Pancreas (tissue), 10 donors: ENCODE results near the gene TRMT2B. TPM values are rescaled to one million over a fixed set of nuclear protein-coding genes. Genes with fewer than 3 reads are reported as not detected.
"Not testable (repeated sequence)": the region's sequence is repeated elsewhere in the genome, so short reads cannot be mapped to it uniquely, and the experiment has no call there.

Experiments used
- ATAC-seq, 4 donors: fragments of 200-7000 bp; cut with Tn5 transposase; one replicate each; pipeline versions ENCODE4 v1.8.0 to v1.9.1; 2020; ENCODE audit warnings: mild to moderate bottlenecking in 4 of 4, moderate library complexity in 4 of 4
- DNase-seq, 6 donors: peaks; one replicate each; pipeline ENCODE4 v3.0.0-alpha.2; 2020
- FAIRE-seq: peaks from 2 replicates; lab custom pipeline; 2012; peaks lifted over from hg19 to GRCh38; lab: Jason Lieb, UNC
- H3K27ac ChIP-seq, 4 donors: fragments of 200-600 bp; sonication (generic); 1 replicate in 3 of 4; 2 replicates in 1 of 4; pipeline versions ENCODE4 v1.5.0 to v1.8.0; 2020
- H3K27me3 ChIP-seq, 4 donors: fragments of 200-600 bp; one replicate each; pipeline ENCODE4 v1.8.0; 2021
- H3K36me3 ChIP-seq, 3 donors: fragments of 200-600 bp; sonication (generic) in 1 of 3; one replicate each; pipeline versions ENCODE4 v1.5.0 to v1.8.0; 2020 to 2021
- H3K4me1 ChIP-seq, 3 donors: fragments of 200-600 bp; one replicate each; pipeline ENCODE4 v1.8.0; 2021
- H3K4me3 ChIP-seq, 4 donors: fragments of 200-600 bp; sonication (generic) in 2 of 4; one replicate each; pipeline versions ENCODE4 v1.5.0 to v1.8.0; 2020 to 2021
- H3K9me3 ChIP-seq, 4 donors: fragments of 200-600 bp; one replicate each; pipeline ENCODE4 v1.8.0; 2021
- WGBS, 2 donors: extraction: QIAGEN DNeasy Blood & Tissue Kit; methylation state at CpG; one replicate each; pipeline ENCODE4 v1.1.7; 2013; 5-methylcytosine and 5-hydroxymethylcytosine counted together
- intact Hi-C, 3 donors: fragments of 100-400 bp; cut with DNase I; formaldehyde crosslinking; loops; one replicate each; pipeline versions ENCODE4 v1.11.1 to v1.14.2; 2022
- polyA plus RNA-seq, 2 donors: library from polyadenylated mRNA; stranded (reverse); fragments of 200-250 nt; gene quantifications; one replicate each; pipeline ENCODE4 v1.2.3, GENCODE V29; 2013
- total RNA-seq, 6 donors: library from RNA; stranded (reverse); fragmentation: NEBNext Ultra II Directional in 4 of 6; extraction: Animal tissue kit (Norgen Biotek cat#: 25700) in 4 of 6; gene quantifications; one replicate each; pipeline versions ENCODE4 v1.2.1 to v1.2.4, GENCODE V29; 2021 to 2023
- TF ChIP-seq, protein P1 (sequence below), 4 donors: fragments of 200-600 bp; sonication (generic) in 3 of 4; IDR thresholded peaks; one replicate each; pipeline versions ENCODE4 v1.5.0 to v1.8.0; 2021; ENCODE audit warnings: antibody characterized with exemption in 4 of 4
- donor health status: healthy with polysubstance abuse.
- donor health status: DM: no; HTN: no; CAD: no; lungs with moderate emphysema.
- donor health status: DM: no; HTN: no; CAD: no.
- donor health status: control.
- donor health status: control.
- donor health status: Bipolar disorder and iron deficiency.
- donor health status: DM: yes; HTN: yes; CAD: no.
- donor health status: DM: no; HTN: no; CAD: no.
- donor health status: DM: no; HTN: no; CAD: no.
- donor health status: DM: yes; HTN: yes; CAD: no.

Gene TRMT2B
- total and polyA plus RNA-seq, 8 donors = 6.1 to 11.4 (median 7.4) TPM

GRCh38 chrX:100984818-100985217 lies 67.1 kb downstream of the TRMT2B start:
- no peaks in the 10 kb centered on the region for H3K27me3 ChIP-seq
- no peaks in the 10 kb centered on the region for H3K4me1 ChIP-seq
- H3K4me3 ChIP-seq = no peak overlapping the region
- H3K36me3 ChIP-seq = no peaks in the 10 kb centered on the region
- TF ChIP-seq, protein P1, sequence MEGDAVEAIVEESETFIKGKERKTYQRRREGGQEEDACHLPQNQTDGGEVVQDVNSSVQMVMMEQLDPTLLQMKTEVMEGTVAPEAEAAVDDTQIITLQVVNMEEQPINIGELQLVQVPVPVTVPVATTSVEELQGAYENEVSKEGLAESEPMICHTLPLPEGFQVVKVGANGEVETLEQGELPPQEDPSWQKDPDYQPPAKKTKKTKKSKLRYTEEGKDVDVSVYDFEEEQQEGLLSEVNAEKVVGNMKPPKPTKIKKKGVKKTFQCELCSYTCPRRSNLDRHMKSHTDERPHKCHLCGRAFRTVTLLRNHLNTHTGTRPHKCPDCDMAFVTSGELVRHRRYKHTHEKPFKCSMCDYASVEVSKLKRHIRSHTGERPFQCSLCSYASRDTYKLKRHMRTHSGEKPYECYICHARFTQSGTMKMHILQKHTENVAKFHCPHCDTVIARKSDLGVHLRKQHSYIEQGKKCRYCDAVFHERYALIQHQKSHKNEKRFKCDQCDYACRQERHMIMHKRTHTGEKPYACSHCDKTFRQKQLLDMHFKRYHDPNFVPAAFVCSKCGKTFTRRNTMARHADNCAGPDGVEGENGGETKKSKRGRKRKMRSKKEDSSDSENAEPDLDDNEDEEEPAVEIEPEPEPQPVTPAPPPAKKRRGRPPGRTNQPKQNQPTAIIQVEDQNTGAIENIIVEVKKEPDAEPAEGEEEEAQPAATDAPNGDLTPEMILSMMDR (IDR thresholded peaks at IDR 0.05) = no peak
- no peak for DNase-seq
- H3K27ac ChIP-seq = no peak overlapping the region
- no peak for ATAC-seq
- no peak for FAIRE-seq
- intact Hi-C loops = no loop called here
- no peaks in the 10 kb centered on the region for H3K9me3 ChIP-seq

- H3K36me3 ChIP-seq, H3K27me3 ChIP-seq, ATAC-seq, H3K27ac ChIP-seq, H3K4me1 ChIP-seq, H3K9me3 ChIP-seq, intact Hi-C loops, H3K4me3 ChIP-seq, DNase-seq, FAIRE-seq: not testable (repeated sequence)
- 92 to 100% methylated on average over 1 of the region's 1 CpG for WGBS, 2 donors
Observed at GRCh38 chrX:100981498-100981845, 70.4 kb downstream of the TRMT2B start.

DNA sequence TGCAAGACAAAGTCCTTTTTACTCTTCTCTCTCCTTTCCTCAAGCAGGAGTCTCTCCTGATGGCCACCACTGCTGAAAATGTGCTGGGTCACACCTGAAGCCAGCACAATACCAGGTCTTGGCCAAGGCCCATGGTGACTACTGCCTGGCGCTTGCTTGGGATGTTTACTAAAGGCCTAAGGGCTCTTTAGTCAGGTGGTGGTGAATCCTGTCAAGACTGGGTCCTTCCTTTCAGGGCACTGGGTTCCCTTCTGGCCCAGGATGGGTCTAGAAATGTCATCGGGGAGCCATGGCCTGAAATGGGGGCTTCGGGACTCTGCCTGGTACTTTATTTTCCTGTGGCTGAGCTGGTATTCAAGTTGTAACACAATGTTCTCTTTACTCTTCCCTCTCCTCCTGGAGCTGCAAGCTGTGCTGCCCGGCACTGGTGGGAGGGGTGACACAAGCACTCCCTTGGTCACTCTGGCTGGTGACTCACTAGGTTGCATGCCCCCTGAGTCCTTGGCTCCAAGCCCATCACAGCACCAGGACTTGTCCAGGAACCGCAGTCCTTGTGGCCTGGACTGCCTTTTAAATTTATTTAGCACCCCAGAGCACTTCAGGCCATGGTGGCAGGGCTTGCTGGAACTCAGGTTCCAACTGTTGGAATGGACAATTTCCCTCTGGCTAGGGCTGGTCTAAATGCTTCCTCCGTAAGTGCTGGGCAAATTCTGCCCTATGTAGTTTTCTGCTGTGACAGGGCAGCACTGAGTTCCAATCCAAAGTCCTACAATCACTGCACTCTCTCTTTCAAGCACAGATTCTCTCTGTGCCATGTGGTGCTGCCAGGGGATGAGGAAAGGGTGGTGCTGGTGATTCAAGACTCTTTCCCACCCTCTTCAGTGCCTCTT lies 71.1 kb downstream of the TRMT2B start:
- H3K4me1 ChIP-seq = no peaks in the 10 kb centered on the region
- no peak overlapping the region for H3K27ac ChIP-seq
- intact Hi-C loops = no loop called here
- WGBS, 2 donors = 96% methylated on average over 6 of the region's 6 CpGs
- DNase-seq = peak in 1 of 6 donors; percentile 18
- TF ChIP-seq, protein P1 (IDR thresholded peaks at IDR 0.05) = no peak
- no peak overlapping the region for H3K4me3 ChIP-seq
- H3K9me3 ChIP-seq = no peaks in the 10 kb centered on the region
- no peaks in the 10 kb centered on the region for H3K36me3 ChIP-seq
- no peak for FAIRE-seq
- no peak for ATAC-seq
- no peaks in the 10 kb centered on the region for H3K27me3 ChIP-seq

DNA sequence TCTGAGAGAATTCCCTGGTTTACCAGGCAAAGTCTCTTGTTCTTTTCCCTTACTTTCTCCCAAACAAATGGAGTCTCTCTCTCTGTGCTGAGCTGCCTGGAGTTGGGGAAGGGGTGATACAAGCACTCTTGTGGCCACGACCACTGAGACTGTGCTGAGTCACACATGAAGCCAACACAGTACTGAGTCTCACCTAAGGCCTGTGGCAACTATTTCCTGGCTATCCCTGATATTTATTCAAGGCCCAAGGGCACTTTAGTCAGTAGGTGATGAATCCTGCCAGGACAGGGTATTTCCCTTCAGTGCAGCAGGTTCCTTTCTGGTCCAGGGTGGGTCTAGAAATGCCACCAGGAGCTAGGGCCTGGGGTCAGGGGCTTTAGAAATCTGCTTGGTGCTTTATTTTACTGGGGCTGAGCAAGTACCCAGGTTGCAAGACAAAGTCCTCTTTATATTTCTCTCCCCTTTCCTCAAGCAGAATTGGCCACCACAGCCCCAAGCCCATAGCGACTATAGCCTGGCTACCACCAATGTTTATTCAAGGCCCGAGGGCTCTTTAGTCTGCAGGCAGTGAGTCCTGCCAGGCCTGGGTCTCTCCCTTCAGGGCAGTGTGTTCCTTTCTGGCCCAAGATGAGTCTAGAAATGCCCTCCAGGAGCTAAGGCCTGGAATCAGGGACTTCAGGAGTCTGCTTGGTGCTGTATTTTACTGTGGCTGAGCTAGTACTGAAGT lies 71.9 kb downstream of the TRMT2B start:
- Histone ChIP-seq H3K27ac (no peak overlapping the region), H3K4me3 (no peak overlapping the region), H3K36me3 (no peaks in the 10 kb centered on the region), H3K9me3 (no peaks in the 10 kb centered on the region), H3K27me3 (no peaks in the 10 kb centered on the region), H3K4me1 (no peaks in the 10 kb centered on the region)
- TF ChIP-seq, protein P1 (IDR thresholded peaks at IDR 0.05) = no peak
- 82 to 85% methylated on average over 3 of the region's 3 CpGs for WGBS, 2 donors
- ATAC-seq (no peak), FAIRE-seq (no peak), DNase-seq (no peak)
- intact Hi-C loops = no loop called here

GRCh38 chrX:100976211-100976610 lies 75.7 kb downstream of the TRMT2B start:
- H3K36me3 ChIP-seq = no peaks in the 10 kb centered on the region
- H3K4me1 ChIP-seq = no peaks in the 10 kb centered on the region
- no peak for ATAC-seq
- no peak overlapping the region for H3K27ac ChIP-seq
- intact Hi-C loops = no loop called here
- FAIRE-seq = no peak
- H3K27me3 ChIP-seq = no peaks in the 10 kb centered on the region
- H3K9me3 ChIP-seq = no peaks in the 10 kb centered on the region
- H3K4me3 ChIP-seq = no peak overlapping the region
- 87 to 96% methylated on average over 1 of the region's 1 CpG for WGBS, 2 donors
- TF ChIP-seq, protein P1 (IDR thresholded peaks at IDR 0.05) = no peak
- DNase-seq = no peak
